Stimulated activated CD8-positive, alpha-beta memory T cell treated with anti-CD3 and anti-CD28 coated beads, Interleukin-12 subunit alpha, Interleukin-12 subunit beta, amount 100 ng/mL, for 1 hour (primary cell): Measurements from ENCODE around the gene SPOP.

Source experiments
- DNase-seq: peaks from one replicate; pipeline ENCODE4 v3.0.0-alpha.2; 2020; ENCODE audit warnings: low read depth

The SPOP gene

GRCh38 chr17:49613182-49613800 is 64.6 kb downstream of the SPOP start:
- no peak for DNase-seq

GRCh38 chr17:49612726-49613125 is 65.2 kb downstream of the SPOP start:
- DNase-seq: no peak

GRCh38 chr17:49610883-49611584 is 66.9 kb downstream of the SPOP start:
- no peak for DNase-seq

- no peak for DNase-seq
Measured at GRCh38 chr17:49604314-49604869, 73.5 kb downstream of the SPOP start.

- no peak for DNase-seq
Measured at GRCh38 chr17:49603720-49604119, 74.2 kb downstream of the SPOP start.

GRCh38 chr17:49603238-49603637 is 74.7 kb downstream of the SPOP start:
- no peak for DNase-seq

GRCh38 chr17:49602783-49603182 is 75.1 kb downstream of the SPOP start:
- DNase-seq: no peak

- no peak for DNase-seq
Measured at GRCh38 chr17:49600949-49601348, 76.9 kb downstream of the SPOP start.

GRCh38 chr17:49598918-49599317 is 79.0 kb downstream of the SPOP start:
- DNase-seq: no peak

GRCh38 chr17:49597928-49598655 is 79.8 kb downstream of the SPOP start:
- DNase-seq: no peak

- DNase-seq: no peak
Measured at GRCh38 chr17:49597436-49597835, 80.5 kb downstream of the SPOP start.

GRCh38 chr17:49596613-49597244 is 81.2 kb downstream of the SPOP start:
- no peak for DNase-seq

- DNase-seq: no peak
Measured at GRCh38 chr17:49595980-49596379, 81.9 kb downstream of the SPOP start.

GRCh38 chr17:49595328-49595727 is 82.6 kb downstream of the SPOP start:
- DNase-seq: no peak

- no peak for DNase-seq
Measured at GRCh38 chr17:49592263-49592662, 85.6 kb downstream of the SPOP start.

GRCh38 chr17:49590874-49591273 is 87.0 kb downstream of the SPOP start:
- no peak for DNase-seq

- no peak for DNase-seq
Measured at GRCh38 chr17:49589577-49589927, 88.3 kb downstream of the SPOP start.

- no peak for DNase-seq
Measured at GRCh38 chr17:49588726-49589576, 88.9 kb downstream of the SPOP start.

- no peak for DNase-seq
Measured at GRCh38 chr17:49588312-49588711, 89.6 kb downstream of the SPOP start.

GRCh38 chr17:49587366-49588073 is 90.4 kb downstream of the SPOP start:
- DNase-seq: no peak

GRCh38 chr17:49585422-49586027 is 92.4 kb downstream of the SPOP start:
- no peak for DNase-seq
